ENCODE data around the gene MINDY2. TPM values are rescaled to one million over a fixed set of nuclear protein-coding genes. Genes with fewer than 3 reads are reported as not detected.
A peak's percentile ranks its signal among the peaks of the same experiment; 100 is the strongest.

The MINDY2 gene, protein sequence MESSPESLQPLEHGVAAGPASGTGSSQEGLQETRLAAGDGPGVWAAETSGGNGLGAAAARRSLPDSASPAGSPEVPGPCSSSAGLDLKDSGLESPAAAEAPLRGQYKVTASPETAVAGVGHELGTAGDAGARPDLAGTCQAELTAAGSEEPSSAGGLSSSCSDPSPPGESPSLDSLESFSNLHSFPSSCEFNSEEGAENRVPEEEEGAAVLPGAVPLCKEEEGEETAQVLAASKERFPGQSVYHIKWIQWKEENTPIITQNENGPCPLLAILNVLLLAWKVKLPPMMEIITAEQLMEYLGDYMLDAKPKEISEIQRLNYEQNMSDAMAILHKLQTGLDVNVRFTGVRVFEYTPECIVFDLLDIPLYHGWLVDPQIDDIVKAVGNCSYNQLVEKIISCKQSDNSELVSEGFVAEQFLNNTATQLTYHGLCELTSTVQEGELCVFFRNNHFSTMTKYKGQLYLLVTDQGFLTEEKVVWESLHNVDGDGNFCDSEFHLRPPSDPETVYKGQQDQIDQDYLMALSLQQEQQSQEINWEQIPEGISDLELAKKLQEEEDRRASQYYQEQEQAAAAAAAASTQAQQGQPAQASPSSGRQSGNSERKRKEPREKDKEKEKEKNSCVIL
- 7.7 and 10.3 TPM in 2 replicates for total RNA-seq (2014; rRNA removed; shearing (Covaris generic))

DNA sequence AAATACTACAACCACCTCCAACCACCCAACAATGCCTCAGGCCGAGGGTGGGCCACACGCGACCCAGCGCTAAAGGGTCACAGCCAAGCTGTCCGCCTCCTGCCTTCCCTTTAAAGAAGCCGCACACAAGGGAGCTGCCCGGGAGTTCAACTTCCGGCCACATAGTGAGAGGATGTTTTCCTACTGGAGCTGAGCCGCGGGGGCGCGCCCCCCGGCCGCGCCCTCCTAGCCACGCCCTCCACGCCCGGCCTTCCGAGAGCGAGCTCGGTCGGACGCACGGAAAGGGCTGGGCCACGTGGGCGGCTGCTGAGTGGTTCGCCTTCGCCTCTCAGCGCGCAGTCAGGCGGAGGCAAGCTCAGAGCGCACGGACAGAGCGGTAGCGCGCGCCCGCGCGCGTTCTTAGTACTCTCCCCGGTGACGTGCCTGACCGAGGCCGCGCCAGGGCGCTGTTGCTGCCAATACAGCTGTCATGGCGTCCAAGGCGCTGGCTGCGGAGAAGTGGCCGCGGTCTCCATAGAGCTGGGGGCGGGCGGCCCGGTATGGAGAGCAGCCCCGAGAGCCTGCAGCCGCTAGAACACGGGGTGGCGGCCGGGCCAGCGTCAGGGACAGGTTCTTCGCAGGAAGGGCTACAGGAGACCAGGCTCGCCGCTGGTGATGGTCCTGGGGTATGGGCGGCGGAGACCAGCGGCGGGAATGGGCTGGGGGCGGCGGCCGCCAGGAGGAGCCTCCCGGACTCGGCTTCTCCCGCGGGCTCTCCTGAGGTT is at the start of gene MINDY2:
Gene MINDY2 (plus strand): TSS at position 446 of the 764 bp plus-strand sequence. CDS start 94 bp downstream, at position 540.
- DNase-seq (ENCODE audit: low read depth): peak; percentile 99

DNA sequence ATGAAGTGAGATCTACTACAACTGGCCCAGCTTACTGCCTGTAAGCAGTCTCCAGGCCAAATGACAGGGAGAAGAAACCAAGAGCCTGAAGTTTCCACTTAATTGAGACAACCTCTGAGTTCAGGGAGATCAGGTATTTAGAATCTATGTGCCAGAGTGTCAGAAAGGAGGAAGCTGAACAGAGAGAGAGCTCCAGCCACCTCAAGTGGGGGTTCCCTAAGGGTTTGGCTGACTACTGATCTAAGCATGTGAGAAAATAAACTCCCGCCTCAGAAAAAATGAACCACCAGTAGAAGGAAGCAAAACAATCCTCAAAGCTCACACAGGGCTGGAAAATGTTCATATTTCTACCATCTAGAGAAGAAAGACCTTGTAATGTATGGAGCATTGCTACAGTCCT is 46.6 kb upstream of the MINDY2 start:
- peak; percentile 9 for DNase-seq (ENCODE audit: low read depth)

DNA sequence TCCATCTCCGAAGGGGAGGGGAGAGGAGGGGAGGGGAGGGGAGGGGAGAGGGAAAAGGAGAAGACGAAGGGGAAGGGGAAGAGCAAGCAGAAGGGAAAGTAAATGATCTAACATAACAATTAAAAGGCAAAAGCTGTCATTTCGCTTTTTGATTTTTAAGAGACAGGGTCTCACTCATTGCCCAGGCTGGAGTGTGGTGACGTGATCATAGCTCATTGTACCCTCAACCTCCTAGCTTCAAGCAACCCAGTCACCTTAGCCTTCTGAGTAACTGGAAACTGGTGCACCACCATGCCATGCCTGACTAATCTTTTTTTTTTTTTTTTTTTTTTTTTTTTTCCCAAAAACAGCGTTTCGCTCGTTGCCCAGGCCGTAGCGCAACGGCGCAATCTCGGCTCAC is 44.2 kb upstream of the MINDY2 start:
- no peak for DNase-seq (ENCODE audit: low read depth)

DNA sequence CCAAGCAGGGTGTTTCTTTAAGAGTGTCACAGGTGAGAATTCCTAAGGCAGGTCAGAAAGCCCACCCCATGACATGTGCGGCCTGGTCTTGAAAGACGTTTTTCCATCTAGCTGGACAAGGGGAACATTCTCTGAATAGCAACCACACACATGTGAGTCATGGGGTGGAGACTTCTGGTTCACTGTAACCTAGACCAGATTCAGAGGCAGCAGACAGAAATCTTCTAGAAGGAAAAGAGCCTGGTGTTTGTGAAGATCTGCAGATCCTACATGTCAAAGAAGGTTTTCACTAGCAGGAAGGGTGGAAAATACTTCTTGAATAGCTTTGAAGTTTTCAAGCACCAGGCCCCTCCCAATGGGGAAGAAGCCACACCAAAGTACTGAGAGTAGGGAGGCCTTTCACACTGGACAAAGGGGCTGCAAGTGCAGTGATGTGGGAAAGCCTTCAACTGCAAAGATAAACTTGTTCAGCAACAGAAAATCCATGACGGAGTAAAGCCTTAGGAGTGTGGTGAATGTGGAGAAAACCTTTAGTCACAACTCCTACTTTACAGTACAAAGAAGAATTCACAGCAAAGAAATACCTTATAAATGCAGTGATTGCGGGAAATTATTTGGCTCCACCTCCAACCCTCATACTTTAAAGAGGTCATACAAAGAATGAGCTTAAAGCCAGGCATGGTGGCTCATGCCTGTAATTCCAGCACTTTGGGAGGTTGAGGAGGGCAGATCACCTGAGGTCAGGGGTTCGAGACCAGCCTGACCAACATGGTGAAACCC is 39.2 kb upstream of the MINDY2 start:
- DNase-seq (ENCODE audit: low read depth): peak; percentile 39

DNA sequence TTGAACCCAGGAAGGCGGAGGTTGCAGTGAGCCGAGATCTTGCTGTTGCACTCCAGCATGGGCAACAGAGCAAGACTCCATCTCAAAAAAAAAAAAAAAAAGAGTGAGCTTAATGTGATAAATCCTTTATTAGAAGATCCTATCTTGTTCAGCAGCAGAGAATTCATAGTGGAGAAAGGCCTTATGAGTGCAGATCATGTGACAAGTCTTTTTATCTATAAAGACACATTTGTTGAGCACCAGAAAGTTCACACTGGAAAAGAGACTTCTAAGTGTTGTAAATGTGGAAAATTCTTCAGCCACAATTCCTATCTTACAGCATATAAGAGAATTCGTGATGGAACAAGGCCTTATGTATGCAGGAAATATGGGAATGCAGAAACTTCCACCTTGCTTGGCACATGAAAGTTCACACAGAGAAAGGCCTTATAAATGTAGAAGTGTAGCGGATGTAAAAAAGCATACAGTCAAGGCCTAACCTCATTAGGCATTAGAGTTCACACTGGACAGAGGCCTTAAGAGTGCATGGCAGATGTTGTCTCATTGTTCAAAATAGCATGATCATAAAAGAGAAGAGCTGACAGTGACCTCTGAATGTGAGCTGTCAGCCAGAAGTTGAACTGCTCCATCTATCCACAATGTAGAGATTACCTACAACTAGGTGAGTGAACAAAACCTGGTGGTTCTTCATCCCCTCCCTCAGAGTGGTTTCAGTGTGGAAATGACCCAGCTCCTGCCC is 38.3 kb upstream of the MINDY2 start:
- DNase-seq (ENCODE audit: low read depth): no peak

DNA sequence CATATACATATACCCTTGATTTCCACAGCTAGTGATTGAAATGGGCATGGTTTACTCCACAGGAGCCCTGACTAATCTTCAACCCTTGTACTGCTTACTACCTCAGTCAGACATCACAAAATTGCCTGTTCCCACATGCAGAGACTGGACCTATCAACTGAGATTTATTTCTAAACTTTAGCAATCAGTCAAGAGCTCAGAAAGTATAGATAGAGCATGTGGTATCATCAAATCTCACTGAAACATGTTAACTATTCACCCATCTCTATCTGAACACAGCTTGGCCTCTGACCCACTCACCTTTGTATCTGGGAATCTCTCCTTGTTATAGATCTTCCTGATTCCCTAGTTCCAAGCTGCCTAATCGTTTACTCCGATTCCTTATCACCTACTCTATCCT is 36.2 kb upstream of the MINDY2 start:
- no peak for DNase-seq (ENCODE audit: low read depth)

DNA sequence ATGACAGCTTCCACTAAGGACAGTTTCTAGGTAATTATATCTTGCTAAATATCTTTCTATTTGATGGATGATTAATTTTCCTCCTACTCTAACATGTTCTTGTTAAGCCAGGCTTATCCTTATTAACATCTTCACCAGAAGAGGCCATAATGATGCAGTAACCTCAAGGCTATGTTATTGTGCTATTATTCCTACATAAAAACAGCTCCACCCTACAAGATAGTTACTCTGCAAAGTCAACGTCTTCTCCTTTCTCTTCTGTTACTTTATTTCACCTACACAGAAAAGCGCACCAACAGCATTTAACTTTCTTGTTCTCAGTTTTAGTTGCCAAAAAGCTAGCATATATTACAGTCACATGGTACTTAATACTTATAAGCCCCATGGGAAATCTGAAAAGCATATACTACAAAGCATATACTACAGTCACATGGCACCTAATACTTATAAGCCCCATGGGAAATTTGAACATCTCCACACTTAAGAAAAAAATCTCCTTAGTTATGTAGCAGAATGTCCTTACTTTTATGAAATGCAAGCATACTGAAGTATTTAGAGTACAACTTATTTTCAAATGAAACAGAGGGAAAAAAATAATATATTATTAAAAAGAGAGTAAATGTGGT is 35.0 kb upstream of the MINDY2 start:
- no peak for DNase-seq (ENCODE audit: low read depth)

DNA sequence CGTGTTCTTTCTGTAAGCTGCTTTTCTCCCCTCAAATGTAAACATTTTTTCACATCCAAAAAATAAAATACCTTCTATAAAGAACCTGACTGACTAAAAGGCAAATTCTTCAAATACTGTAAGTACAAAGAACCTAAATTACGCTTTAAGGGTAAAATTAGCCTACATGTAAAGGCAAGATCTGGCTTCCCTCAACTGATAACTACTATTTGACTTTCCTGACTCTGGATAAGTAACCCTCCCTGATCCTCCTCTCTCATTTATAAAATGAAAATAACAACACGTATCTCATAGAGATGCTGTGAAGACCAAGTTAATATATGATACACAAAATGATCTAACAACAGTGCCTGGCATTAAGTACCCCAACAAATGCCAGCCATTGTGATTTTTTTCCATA is 33.8 kb upstream of the MINDY2 start:
- DNase-seq (ENCODE audit: low read depth): no peak

DNA sequence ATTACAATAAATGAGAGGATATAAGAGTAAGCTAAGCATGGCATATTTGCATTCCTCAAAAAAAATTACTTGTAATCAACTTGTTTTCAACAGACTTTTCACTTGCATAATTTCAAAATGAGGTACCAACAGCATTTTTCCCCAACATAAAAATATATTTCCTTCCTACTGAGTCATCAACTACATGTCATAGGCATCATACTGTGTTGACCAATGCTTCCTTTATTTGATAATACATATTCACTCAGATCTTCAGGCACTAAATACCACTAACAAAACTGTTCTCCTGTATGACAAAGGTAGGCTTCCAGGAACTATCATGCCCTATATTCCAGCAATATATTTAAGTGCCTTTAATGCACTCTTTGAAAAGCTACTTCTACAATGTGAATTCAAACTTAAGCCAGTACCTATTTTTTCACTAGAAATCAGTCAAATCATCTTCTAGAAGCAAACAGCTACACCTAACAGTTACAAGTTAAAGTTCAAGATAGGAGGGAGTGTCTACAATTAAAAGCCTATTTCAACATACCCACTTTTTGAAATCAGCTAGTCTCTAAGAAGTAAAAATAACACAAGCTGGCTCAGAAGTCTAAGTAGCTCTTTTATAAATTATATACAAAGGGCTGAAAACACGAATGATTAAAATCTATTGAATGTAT is 32.9 kb upstream of the MINDY2 start:
- DNase-seq (ENCODE audit: low read depth): no peak

DNA sequence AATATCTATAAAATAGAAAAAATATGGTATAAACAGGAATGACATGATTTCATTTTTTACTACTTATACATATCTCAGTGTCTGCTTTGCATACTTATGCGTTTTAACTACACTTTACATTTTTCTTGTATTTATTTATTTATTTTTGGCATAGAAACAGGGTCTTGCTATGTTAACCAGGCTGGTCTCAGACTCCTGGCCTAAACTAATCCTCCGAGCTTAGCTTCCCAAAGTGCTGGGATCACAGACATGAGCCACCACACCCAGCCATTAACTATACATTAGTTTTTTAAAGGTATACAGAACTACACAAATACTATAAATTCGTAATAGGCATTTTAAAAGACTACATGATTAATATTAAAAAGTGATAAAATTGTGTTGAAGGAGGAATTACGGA is 30.7 kb upstream of the MINDY2 start:
- DNase-seq (ENCODE audit: low read depth): no peak

DNA sequence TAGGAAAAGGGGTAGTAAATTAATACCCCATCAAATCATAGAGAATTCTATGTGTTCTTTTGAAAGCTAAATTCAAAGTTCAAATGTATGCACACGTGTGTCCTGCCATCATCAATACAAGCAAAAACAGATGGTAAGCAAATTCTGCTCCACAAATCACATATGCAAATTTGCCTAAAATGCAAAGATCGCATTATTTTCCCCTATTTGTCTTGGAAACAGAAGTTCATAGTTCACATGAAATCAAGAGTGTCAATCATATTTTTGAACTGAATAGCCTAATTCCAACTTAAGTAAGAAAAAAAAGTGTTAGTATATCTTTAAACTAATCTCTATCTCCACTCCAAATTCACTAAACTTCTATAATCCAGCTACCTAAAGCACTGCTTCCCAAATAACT is 30.1 kb upstream of the MINDY2 start:
- no peak for DNase-seq (ENCODE audit: low read depth)

DNA sequence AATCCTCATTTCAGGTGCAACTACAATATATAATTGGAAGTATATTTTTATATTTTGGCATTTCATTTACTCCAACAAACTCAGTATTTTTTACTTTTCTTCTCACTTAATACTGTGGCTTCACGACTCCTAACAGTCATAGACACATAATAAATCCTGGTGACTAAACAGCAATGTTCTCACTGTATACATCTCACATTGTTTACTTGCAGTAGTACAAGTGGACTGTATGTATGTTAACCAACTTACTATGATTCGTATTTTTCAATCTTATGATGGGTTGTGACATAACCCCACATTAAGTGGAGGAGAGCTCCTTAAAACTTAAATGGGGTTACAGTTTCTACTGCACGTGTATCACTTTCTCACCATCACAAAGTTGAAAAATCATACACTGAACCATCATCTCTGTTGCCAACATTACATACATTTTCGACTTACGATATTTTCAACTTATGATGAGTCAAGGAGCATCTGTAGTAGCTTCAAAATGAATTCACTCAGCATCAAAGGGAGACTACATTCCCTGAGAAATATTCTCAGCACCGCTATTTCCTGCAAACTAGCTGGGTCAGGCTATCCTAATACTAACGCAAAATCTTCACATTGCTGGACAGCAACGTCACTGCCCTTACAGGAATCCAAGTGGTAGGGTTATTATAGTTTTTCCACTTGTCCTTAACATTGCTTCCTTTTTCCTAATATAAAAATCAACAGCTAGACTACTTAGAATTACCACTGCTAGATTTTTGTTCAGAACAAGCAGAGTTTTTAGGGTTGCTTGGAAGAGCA is 28.9 kb upstream of the MINDY2 start:
- DNase-seq (ENCODE audit: low read depth): no peak

DNA sequence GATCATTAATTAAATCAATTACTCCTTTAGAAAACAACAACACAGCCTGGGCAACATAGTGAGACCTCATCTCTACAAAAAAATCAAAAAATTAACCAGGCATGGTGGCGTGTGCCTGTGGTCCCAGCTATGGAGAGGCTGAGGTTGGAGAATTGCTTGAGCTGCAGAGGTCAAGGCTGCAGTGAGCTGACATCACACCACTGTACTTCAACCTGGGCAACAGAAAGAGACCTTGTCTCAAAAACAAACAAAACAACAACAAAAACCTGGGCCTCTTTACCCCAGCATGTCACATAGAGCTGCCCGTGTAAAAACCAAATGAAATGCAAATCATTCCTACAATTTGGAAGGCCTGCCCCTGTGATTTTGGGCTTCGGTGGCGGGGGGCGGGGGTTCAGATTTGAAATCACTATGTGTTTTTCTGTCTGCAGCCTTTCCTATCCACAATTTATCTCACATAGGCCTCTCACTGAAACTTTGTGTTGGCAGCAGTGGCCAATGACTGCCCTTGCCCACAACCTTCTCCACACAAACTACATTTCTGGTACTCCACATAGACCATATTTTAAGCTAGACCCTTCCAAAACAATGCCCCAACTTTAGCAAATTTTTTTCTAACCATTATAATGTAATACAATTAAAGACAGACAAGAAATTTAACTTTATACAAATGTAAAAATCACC is 28.1 kb upstream of the MINDY2 start:
- no peak for DNase-seq (ENCODE audit: low read depth)

DNA sequence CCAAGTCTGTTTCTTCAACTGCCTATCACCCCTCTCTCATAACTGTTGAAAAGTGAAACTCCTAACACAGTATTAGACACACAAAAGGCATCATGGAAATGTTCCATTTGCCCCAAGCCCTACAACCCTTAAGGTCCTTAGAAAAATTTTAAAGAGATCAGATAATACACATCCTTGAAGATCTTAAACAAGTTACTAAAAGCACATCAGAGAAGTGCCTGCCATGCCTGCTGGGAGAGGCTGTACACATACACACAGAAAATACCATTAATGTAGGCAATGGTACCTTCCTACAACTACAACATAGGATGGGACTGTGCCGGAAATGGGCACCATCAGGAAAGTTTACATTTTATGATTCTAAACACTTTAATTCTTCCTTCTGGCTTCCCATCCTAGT is 24.9 kb upstream of the MINDY2 start:
- DNase-seq (ENCODE audit: low read depth): no peak

DNA sequence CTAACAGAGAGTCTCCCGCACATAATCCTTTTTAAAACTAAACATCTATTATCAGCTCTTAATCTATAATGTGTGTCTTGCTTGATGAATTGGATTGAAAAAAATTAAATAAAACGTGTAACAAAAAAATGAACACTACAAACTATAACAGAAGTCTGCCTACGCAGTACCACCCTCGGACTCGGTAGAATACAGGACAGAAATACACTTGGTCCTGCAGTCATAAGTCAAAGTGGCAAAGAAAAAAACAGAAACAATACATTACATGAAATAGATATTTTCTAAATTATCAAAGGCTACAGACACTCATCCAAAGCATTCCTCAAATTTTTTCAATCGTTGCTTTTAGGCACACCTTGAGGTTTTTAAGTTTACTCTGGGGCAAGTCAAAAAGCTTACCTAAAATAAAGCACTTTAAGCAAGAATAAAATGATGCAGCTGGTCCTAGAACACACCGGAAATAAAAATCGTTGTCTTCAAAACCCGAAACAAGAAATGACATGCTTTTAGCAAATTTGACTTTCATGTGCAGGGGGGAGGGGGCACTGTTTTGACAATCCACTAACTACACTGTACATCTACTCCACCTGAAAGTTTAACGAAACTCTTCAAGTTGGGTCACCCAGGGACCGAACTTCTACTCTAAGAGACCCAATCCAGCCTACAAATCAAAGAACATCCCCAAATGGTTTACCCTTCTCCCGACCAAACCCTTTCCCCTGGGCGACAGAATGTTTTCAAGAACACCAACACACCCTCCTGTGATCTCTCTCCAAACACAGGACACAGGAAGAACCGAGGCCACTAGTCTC is 22.9 kb upstream of the MINDY2 start:
- DNase-seq (ENCODE audit: low read depth): no peak

DNA sequence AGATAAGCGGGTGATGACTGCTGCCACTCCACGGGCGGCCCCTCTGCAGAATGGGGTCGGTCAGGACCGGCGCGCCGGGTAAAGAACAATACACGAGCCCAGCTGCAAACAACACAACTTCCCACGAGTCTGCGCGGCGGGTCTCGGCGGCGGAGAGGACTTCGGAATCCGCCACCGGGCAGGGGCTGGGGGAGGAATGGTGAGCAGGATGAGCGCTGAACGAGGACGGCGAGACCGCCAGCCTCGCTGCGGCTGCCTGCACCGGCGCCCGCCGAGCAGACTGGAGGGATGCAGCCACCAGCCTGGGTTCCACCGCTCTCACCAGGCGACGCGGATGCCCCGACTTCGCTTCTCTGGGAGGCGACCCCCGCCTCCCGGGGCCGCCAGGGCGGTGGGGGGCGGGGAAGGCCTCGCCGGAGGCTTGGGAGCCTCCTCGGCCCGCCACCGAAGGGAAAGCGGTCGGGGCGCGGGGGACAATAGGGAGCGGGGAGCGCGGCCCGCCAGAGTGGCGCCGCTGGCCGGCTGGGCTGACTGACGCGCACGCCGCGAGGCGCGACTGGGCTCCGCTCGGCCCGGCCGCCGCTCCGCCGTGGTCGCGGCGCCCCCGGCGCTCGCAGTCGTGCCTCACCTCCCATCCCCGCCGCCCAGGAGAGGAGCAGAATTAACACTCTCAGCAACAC is 22.1 kb upstream of the MINDY2 start:
- peak; percentile 46 for DNase-seq (ENCODE audit: low read depth)
